ENCODE data around the gene TCEAL4.

DNA sequence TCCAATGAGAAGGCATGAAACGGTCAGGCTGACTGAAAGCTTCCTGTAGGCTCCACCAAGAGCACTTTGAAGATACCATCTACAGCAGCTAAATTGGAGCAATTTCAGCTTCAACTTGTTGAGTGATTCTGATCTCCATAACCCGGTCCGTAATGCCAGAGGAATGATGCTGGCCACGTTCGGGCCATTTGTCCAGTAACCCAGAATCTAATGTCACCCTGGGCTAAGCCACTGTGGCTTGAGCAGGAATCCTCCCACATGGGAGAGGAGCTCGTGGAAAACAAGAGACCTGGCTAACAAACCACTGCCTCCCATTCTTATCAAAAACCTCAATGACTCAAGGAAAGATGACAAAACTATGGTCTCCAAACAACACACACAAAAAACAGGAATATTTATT lies 14.2 kb upstream of the TCEAL4 start:
- TF ChIP-seq TAF1 (conservative IDR thresholded peaks at IDR 0.05), result no peak
- TF ChIP-seq, protein P1, sequence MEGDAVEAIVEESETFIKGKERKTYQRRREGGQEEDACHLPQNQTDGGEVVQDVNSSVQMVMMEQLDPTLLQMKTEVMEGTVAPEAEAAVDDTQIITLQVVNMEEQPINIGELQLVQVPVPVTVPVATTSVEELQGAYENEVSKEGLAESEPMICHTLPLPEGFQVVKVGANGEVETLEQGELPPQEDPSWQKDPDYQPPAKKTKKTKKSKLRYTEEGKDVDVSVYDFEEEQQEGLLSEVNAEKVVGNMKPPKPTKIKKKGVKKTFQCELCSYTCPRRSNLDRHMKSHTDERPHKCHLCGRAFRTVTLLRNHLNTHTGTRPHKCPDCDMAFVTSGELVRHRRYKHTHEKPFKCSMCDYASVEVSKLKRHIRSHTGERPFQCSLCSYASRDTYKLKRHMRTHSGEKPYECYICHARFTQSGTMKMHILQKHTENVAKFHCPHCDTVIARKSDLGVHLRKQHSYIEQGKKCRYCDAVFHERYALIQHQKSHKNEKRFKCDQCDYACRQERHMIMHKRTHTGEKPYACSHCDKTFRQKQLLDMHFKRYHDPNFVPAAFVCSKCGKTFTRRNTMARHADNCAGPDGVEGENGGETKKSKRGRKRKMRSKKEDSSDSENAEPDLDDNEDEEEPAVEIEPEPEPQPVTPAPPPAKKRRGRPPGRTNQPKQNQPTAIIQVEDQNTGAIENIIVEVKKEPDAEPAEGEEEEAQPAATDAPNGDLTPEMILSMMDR (IDR thresholded peaks at IDR 0.05; ENCODE audit: low read depth, low read length, missing input control), result no peak
- TF ChIP-seq, protein P2, sequence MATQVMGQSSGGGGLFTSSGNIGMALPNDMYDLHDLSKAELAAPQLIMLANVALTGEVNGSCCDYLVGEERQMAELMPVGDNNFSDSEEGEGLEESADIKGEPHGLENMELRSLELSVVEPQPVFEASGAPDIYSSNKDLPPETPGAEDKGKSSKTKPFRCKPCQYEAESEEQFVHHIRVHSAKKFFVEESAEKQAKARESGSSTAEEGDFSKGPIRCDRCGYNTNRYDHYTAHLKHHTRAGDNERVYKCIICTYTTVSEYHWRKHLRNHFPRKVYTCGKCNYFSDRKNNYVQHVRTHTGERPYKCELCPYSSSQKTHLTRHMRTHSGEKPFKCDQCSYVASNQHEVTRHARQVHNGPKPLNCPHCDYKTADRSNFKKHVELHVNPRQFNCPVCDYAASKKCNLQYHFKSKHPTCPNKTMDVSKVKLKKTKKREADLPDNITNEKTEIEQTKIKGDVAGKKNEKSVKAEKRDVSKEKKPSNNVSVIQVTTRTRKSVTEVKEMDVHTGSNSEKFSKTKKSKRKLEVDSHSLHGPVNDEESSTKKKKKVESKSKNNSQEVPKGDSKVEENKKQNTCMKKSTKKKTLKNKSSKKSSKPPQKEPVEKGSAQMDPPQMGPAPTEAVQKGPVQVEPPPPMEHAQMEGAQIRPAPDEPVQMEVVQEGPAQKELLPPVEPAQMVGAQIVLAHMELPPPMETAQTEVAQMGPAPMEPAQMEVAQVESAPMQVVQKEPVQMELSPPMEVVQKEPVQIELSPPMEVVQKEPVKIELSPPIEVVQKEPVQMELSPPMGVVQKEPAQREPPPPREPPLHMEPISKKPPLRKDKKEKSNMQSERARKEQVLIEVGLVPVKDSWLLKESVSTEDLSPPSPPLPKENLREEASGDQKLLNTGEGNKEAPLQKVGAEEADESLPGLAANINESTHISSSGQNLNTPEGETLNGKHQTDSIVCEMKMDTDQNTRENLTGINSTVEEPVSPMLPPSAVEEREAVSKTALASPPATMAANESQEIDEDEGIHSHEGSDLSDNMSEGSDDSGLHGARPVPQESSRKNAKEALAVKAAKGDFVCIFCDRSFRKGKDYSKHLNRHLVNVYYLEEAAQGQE (IDR thresholded peaks at IDR 0.05), result no peak

Data from liver (tissue), 3 donors.